NCI-H524 treated with DMSO at 0.1 percent for 48 hours (cell line): Measurements from ENCODE around the gene SCEL.

Experiments used
- DNase-seq: peaks from one replicate; lab custom pipeline; 2025; lab: John Stamatoyannopoulos, UW

The SCEL gene

GRCh38 chr13:77521194-77521593 is 14.3 kb upstream of the SCEL start:
- no peak for DNase-seq

- DNase-seq = no peak
Observed at GRCh38 chr13:77521595-77522367, 13.7 kb upstream of the SCEL start.

GRCh38 chr13:77522444-77522843 is 13.1 kb upstream of the SCEL start:
- no peak for DNase-seq

GRCh38 chr13:77523386-77523785 is 12.1 kb upstream of the SCEL start:
- DNase-seq = no peak

GRCh38 chr13:77523834-77524728 is 11.4 kb upstream of the SCEL start:
- DNase-seq = no peak

DNA sequence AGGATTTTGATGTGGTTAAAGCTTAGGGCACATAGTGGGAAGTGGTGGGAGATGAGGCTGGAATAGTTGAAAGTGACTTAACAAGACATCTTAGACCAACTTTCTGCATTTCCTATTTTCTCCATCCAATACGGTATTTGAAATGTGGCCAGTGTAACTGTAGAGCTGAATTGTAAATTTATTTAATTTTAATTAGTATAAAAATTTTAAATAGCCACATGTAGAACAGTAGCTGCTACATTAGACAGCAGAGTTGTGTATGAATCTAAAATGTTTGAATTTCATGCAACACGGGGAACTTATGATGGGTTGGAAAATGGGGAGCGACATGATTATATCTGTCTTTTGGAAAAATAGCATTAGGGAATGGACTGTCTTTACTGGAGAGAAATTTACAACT is 7.1 kb upstream of the SCEL start:
- DNase-seq = no peak

GRCh38 chr13:77528834-77529500 is 6.5 kb upstream of the SCEL start:
- DNase-seq = no peak

- no peak for DNase-seq
Observed at GRCh38 chr13:77529501-77529840, 6.0 kb upstream of the SCEL start.

DNA sequence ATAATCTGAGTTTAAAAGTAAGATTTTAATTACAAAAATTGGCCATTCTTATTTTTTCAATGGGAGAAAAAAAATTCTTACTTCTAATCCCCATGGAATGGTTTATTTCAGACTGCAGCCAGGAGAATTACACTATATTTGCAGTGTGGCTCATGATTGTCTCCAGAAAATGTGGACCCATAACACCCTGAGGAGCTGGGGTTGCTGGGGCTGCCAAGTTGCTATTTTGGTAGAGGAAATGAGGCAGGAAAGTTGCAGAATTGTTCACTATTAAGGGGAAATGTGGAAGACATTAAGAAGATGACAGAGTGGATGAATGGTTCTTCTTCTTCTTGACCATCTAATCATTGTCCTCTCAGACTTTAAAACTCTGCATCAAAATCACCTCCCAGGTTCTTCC is 4.6 kb upstream of the SCEL start:
- no peak for DNase-seq

GRCh38 chr13:77532983-77533382 is 2.5 kb upstream of the SCEL start:
- DNase-seq = no peak

GRCh38 chr13:77533875-77534788 is 1.4 kb upstream of the SCEL start:
- no peak for DNase-seq

DNA sequence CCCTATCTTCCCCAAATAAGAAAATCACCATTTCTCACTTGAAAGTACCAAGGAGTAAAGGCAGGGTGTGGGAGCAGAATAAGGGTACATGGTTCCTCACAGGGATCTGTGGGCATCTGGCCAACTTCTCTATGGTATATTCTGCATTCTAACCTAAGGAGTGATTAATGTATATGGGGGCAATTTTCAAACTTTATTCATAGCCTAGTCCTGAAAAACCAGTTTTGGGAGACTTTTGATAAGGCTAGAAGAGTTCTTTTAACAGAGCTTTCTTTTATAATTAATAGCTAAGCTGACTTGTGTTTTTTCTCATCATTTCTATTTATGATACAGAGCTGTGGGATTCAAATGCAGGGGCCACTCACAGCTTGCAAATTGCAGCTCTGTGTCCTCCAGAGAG is 852 bp downstream of the SCEL start:
- DNase-seq = no peak

- no peak for DNase-seq
Observed at GRCh38 chr13:77537289-77537919, 1.9 kb downstream of the SCEL start.

DNA sequence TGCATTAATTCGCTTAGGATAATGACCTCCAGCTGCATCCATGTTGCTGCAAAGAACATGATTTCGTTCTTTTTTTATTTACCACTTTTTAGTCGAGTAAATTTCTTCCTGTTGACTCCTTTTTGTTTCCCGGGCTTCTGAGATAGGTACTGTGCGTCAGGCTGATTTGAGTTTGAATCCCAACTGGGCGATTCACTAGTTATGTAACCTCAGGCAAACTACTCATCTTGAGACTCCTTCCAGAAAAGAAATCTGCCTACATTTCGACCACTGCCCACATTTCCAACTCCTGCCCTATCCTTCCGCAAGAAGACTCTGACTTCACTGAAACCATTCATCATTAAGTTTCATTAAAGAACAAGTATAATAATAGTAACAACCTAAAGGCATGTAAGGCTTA is 8.2 kb downstream of the SCEL start:
- DNase-seq = no peak

DNA sequence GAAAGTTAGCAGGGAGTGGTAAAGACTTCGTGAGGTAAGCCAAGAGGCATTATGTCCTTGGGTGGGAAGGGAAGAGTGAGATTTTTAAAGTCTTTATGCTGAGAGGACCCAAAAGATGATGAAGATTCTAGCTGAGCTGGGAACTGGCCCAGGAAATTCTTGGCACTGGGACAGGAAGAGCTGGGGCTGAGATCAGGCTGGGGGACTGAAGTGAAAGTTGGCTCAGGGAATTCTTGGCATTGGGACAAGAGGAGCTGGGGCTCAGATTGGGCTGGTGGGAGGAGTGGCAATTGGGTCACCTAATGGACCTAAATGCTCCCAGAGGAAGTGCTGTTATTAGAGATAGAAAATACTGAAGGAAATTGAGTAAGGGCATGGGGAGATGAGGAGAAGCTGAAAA is 8.8 kb downstream of the SCEL start:
- DNase-seq = no peak

DNA sequence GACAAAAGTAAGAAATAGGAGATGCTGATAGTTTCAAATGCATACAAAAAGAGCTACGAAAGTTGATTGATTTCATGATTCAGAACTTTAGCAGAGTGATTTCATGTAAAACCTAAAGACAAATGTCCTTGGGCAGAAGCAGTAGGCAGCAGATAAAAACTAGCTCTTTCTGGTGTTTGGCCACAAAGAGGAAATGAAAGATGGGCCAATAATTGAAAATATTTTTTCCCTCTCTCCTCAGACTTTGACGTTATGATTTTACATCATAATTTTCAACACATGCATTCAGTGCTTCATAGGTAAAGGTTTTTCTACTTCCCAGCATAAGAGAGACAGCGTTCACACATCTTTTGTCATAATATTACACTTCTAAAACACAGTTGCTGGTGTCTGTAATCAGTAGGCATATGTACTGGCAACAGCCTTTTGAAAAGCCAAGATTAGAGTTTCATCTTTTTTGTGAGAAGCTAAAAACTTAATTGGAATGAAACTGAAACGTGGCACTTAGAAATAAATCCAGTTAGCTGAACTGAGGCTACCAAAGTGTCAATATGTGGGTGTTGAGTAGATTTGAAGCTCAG is 9.3 kb downstream of the SCEL start:
- DNase-seq = no peak

GRCh38 chr13:77545626-77546412 is 10.3 kb downstream of the SCEL start:
- peak; percentile 8 for DNase-seq

GRCh38 chr13:77548095-77548494 is 12.6 kb downstream of the SCEL start:
- DNase-seq = no peak

DNA sequence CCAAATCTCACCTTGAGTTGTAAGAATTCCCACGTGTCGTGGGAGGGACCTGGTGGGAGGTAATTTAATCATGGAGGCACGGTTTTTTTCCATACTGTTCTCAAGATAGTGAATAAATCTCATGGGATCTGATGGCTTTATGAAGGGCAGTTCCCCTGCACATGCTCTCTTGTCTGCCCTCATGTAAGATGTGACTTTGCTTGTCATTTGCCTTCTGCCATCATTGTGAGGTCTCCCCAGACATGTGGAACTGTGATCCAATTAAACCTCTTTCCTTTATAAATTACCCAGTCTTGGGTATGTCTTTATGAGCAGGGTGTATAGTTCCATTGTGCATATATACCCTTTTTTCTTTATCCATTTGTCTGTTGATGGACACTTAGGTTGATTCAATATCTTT is 13.1 kb downstream of the SCEL start:
- no peak for DNase-seq

DNA sequence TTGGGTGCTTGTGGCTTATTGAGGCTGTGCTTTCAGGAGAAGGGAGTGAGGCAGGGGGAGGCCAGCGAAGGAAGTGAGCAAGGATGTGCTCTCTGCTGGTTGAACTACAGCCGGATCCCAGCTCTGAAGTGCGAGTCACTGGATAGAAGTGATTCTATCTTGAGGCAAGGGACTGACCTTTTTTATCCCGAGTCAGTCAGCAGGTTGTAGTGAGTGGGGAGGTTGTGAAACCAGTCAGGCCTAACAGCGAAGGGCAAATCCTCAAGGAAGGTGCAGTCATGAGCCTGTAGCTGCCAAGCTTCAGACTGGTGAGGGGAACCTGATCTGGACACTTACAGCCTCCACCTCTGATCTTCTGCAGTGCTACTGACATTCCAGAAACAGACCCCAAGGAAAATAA is 18.6 kb downstream of the SCEL start:
- DNase-seq = no peak
